Esophagus muscularis mucosa (tissue), 4 donors: ENCODE measurements around the gene SNAPC3. TPM values are rescaled to one million over a fixed set of nuclear protein-coding genes. Genes with fewer than 3 reads are reported as not detected.

Experiments used
- DNase-seq: peaks from one replicate; pipeline ENCODE4 v3.0.0-alpha.2; 2017; ENCODE audit errors: extremely low spot score
- H3K27ac ChIP-seq, 4 donors: fragments of 200-600 bp; sonication (generic); replicated peaks in 1 of 4; 1 replicate in 3 of 4; 2 replicates in 1 of 4; pipeline ENCODE4 v1.5.1; 2016 to 2019; ENCODE audit warnings: mild to moderate bottlenecking in 1 of 4
- H3K27me3 ChIP-seq, 4 donors: fragments of 200-600 bp; sonication (generic); one replicate each; pipeline versions ENCODE4 v1.5.1 to v1.6.0; 2016 to 2019
- H3K36me3 ChIP-seq, 4 donors: fragments of 200-600 bp; sonication (generic); one replicate each; pipeline ENCODE4 v1.5.1; 2016 to 2019
- H3K4me1 ChIP-seq, 4 donors: fragments of 200-600 bp; sonication (generic); one replicate each; pipeline ENCODE4 v1.5.1; 2016 to 2019
- H3K4me3 ChIP-seq, 4 donors: fragments of 200-600 bp; sonication (generic); 1 replicate in 2 of 4; 2 replicates in 2 of 4; pipeline ENCODE4 v1.5.1; 2016 to 2019; ENCODE audit warnings: mild to moderate bottlenecking in 4 of 4, moderate library complexity in 1 of 4
- H3K9me3 ChIP-seq, 4 donors: fragments of 200-600 bp; sonication (generic); 1 replicate in 3 of 4; 2 replicates in 1 of 4; pipeline ENCODE4 v1.5.1; 2016 to 2019
- CTCF ChIP-seq, 3 experiments: fragments of 200-600 bp in 2 of 3; fragments of 450-650 bp in 1 of 3; sonication (generic) in 2 of 3; IDR thresholded peaks; one replicate each; pipeline ENCODE4 v1.5.1; 2017 to 2019; ENCODE audit warnings: antibody characterized with exemption in 3 of 3, mild to moderate bottlenecking in 2 of 3, moderate library complexity in 1 of 3
- EP300 ChIP-seq: sonication (generic); formaldehyde crosslinking; IDR thresholded peaks from one replicate; pipeline ENCODE4 v1.6.1; 2017; ENCODE audit warnings: antibody characterized with exemption
- POLR2A ChIP-seq: fragments of 450-650 bp; IDR thresholded peaks from one replicate; pipeline ENCODE4 v1.6.1; 2017; ENCODE audit warnings: antibody characterized with exemption, moderate library complexity, mild to moderate bottlenecking, low read depth
- POLR2AphosphoS5 ChIP-seq, 2 donors: sonication (generic); formaldehyde crosslinking; IDR thresholded peaks; one replicate each; pipeline ENCODE4 v1.6.1; 2017; ENCODE audit warnings: antibody characterized with exemption in 2 of 2
- WGBS: methylation state at CpG from one replicate; pipeline ENCODE4 v1.1.5; 2018; 5-methylcytosine and 5-hydroxymethylcytosine counted together
- intact Hi-C: fragments of 100-400 bp; cut with DNase I; formaldehyde crosslinking; loops from one replicate; pipeline ENCODE4 v1.15.1; 2023
- total RNA-seq, 4 donors: library from RNA; depleted of rRNA; stranded (reverse); fragments of >200 nt; gene quantifications; one replicate each; pipeline versions ENCODE4 v1.1.0 to v1.2.1, GENCODE V29; 2016

Gene SNAPC3
- total RNA-seq, 4 donors from 2014 or later, result 26.3 to 38.8 (median 34.6) TPM

GRCh38 chr9:15491950-15492349 is 69.3 kb downstream of the SNAPC3 start:
- Histone ChIP-seq H3K4me3 (no peak overlapping the region), H3K4me1 (peaks cover 0 to 10% (median 0%) of the 10 kb centered on the region in 4 donors), H3K36me3 (peaks cover 0 to 25% (median 9%) of the 10 kb centered on the region in 4 donors), H3K27ac (no peak overlapping the region), H3K27me3 (no peaks in the 10 kb centered on the region), H3K9me3 (no peaks in the 10 kb centered on the region)
- 100% methylated on average over 1 of the region's 1 CpG for WGBS
- DNase-seq, result no peak
- TF ChIP-seq CTCF (IDR thresholded peaks at IDR 0.05), result no peak
- TF ChIP-seq POLR2AphosphoS5 (IDR thresholded peaks at IDR 0.05), result no peak
- no peak for TF ChIP-seq EP300
- TF ChIP-seq POLR2A, result no peak
- intact Hi-C loops, result no loop called here

DNA sequence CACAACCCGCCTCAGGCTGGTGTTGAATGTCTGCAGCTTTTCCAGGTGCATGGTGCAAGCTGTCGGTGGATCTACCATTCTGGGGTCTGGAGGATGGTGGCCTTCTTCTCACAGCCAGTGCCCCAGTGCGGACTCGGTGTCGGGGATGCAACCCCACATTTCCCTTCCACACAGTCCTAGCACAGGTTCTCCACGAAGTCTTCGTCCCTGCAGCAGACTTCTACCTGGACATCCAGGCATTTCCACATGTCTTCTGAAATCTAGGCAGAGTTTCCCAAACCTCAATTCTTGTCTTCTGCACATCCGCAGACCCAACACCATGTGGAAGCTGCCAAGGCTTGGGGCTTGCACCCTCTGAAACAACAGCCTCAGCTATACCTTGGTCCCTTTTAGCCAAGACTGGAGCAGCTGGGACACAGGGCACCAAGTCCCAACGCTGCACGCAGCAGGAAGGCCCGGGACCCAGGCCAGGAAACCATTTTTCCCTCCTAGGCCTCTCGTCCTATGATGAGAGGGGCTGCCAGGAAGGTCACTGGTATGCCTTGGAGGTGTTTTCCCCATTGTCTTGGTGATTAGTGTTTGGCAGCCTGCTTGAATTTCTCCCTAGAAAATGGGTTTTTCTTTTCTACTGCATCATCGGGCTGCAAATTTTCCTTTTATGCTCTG is 69.9 kb downstream of the SNAPC3 start:
- no peak overlapping the region for H3K4me3 ChIP-seq
- H3K27me3 ChIP-seq, result no peaks in the 10 kb centered on the region
- DNase-seq, result no peak
- intact Hi-C loops, result no loop called here
- WGBS, result 94% methylated on average over 13 of the region's 13 CpGs
- H3K9me3 ChIP-seq, result no peaks in the 10 kb centered on the region
- H3K4me1 ChIP-seq, result peaks cover 0 to 10% (median 0%) of the 10 kb centered on the region in 4 donors
- peaks cover 0 to 23% (median 9%) of the 10 kb centered on the region in 4 donors for H3K36me3 ChIP-seq
- TF ChIP-seq POLR2A (no peak), EP300 (no peak), POLR2AphosphoS5 (IDR thresholded peaks at IDR 0.05) (no peak), CTCF (IDR thresholded peaks at IDR 0.05) (no peak)
- H3K27ac ChIP-seq, result no peak overlapping the region

- Histone ChIP-seq H3K4me3 (no peak overlapping the region), H3K27ac (no peak overlapping the region), H3K27me3 (no peaks in the 10 kb centered on the region), H3K9me3 (no peaks in the 10 kb centered on the region), H3K4me1 (peaks cover 0 to 10% (median 0%) of the 10 kb centered on the region in 4 donors), H3K36me3 (peaks cover 0 to 22% (median 8%) of the 10 kb centered on the region in 4 donors)
- WGBS, result 96% methylated on average over 13 of the region's 13 CpGs
- no peak for DNase-seq
- TF ChIP-seq CTCF (IDR thresholded peaks at IDR 0.05) (no peak), POLR2A (no peak), EP300 (no peak), POLR2AphosphoS5 (IDR thresholded peaks at IDR 0.05) (no peak)
- intact Hi-C loops, result no loop called here
Measured at GRCh38 chr9:15498246-15498995, 75.7 kb downstream of the SNAPC3 start.

GRCh38 chr9:15499139-15499538 is 76.5 kb downstream of the SNAPC3 start:
- no peak overlapping the region for H3K27ac ChIP-seq
- 66% methylated on average over 2 of the region's 2 CpGs for WGBS
- no peaks in the 10 kb centered on the region for H3K27me3 ChIP-seq
- H3K4me3 ChIP-seq, result no peak overlapping the region
- H3K36me3 ChIP-seq, result peaks cover 0 to 30% (median 13%) of the 10 kb centered on the region in 4 donors
- intact Hi-C loops, result no loop called here
- TF ChIP-seq EP300 (no peak), POLR2A (no peak), POLR2AphosphoS5 (IDR thresholded peaks at IDR 0.05) (no peak), CTCF (IDR thresholded peaks at IDR 0.05) (no peak)
- H3K4me1 ChIP-seq, result peaks cover 0 to 10% (median 0%) of the 10 kb centered on the region in 4 donors
- no peaks in the 10 kb centered on the region for H3K9me3 ChIP-seq
- no peak for DNase-seq
